GM19193 (cell line): ENCODE data around the gene RSPRY1.

ENCODE experiments used
- POLR2A ChIP-seq: IDR thresholded peaks from 4 replicates; pipeline ENCODE4 v1.6.1; 2011; ENCODE audit not compliant: insufficient read depth, insufficient read length; ENCODE audit errors: extremely low read depth

RSPRY1 gene

DNA sequence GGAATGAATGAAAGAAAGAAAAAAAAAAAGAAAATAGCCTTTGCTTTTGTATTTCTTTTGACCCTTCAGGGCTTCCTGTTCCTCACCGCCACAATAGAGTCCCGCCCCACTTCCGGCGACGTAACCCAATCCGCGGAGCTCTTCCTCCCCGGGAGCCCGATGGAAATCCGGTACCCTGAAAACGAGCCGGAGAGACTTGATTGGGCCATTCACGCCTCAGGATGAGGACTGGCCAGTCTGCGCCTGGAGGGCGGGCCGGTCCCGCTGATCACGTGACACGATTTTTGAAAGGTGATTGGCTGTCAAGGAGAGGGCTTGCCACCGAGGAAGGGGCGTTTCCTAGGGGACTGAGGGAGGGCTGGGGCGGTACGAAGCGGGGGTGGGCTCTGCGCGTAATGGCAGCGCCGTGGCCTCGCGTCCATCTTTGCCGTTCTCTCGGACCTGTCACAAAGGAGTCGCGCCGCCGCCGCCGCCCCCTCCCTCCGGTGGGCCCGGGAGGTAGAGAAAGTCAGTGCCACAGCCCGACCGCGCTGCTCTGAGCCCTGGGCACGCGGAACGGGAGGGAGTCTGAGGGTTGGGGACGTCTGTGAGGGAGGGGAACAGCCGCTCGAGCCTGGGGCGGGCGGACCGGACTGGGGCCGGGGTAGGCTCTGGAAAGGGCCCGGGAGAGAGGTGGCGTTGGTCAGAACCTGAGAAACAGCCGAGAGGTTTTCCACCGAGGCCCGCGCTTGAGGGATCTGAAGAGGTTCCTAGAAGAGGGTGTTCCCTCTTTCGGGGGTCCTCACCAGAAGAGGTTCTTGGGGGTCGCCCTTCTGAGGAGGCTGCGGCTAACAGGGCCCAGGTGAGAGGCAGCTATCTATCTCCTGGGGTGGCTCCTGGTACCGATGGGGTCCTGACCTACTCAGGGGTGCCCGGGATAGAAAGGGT, at the start of gene RSPRY1, which contains the start of gene PSME3IP1:
RSPRY1 (plus strand) TSS at position 385 of the 927 bp plus-strand sequence. CDS start 18,330 bp downstream, outside the sequence.
PSME3IP1 (minus strand) TSS at position 95 of the 927 bp plus-strand sequence. CDS start 12,185 bp downstream, outside the sequence.
- peak; percentile 74 for TF ChIP-seq POLR2A

DNA sequence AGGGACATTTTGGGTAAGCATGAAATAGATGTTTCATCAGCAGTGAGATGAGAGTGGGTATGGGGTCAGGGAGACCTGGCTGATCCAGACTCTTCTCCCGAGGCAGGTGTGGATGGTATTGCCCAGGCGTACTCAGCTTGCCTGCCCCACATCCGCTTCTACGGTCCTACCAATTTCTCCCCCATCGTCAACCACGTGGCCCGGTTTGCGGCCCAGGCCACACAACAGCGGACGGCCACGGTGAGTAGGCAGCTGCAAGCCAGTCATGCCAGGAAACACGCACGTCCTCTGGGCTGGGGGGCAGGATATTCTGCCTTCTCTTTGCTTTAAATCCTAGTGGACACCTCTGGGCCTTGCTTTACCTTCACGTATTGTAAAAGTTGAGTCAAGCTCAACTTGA, 49.1 kb upstream of the RSPRY1 start:
- TF ChIP-seq POLR2A = no peak

DNA sequence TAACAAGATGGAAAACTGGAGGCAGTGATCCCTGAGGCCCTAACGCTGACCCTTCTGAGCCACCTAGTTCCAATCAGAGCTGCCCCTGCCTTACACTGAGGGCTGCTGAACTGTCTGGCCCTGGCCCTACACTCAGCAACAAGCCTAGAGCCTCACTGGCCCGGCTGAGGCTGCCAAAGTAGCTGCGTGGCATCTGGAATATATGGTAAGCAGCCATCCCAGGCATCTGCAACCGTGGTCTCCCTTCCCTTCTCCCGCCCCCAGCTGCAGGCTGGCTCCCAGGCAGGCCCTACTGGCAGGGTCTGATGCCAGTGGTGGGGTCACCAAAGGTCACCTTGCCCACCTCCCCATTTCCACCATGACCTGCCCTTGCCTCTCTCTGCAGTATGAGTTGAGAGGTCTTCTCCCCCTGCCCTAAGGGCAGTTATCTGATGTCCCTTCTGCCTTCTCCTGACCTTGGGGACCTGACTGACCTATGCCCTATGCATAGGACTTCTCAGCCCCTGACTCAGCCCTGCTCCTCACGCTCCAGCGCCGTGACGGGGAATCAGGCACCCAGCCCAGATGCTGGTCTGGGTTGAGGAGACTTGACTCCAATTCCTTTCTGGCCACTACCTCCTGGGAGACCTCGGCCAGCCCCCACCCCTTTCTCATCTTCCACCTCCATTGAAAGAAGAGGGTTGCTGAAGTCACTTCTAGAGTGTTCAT, 48.4 kb upstream of the RSPRY1 start:
- TF ChIP-seq POLR2A = no peak

DNA sequence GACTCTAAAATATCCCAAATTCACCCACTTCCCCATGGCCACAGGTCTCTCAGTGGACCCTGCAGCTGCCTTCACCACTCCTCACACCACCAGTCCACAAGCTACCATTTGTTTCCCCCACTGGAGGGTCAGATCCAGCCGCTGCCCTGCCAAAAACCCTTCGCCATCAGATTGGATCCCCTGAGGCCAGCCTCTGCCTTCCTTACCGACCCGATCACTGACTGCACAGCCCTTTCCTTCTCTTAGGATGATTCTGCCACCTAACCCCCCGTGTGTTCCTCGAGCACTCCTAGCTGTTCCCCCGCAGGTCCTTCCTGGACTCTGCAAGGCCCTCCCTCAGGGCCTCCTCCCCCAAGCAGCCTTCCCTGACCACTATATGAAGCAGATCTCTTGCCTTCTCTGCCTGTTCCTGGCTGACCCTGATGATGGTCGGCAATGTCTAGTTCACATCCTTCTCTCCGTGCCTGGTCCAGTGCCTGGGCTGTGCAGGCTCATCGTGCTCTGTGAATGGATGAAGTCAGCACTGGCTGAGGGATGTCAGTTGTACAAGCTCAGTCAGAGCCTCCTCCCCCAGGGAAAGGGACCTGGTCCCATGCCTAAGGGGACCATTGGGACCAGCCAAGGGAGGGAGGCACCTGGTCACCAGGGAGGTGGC, 47.7 kb upstream of the RSPRY1 start:
- TF ChIP-seq POLR2A = no peak

DNA sequence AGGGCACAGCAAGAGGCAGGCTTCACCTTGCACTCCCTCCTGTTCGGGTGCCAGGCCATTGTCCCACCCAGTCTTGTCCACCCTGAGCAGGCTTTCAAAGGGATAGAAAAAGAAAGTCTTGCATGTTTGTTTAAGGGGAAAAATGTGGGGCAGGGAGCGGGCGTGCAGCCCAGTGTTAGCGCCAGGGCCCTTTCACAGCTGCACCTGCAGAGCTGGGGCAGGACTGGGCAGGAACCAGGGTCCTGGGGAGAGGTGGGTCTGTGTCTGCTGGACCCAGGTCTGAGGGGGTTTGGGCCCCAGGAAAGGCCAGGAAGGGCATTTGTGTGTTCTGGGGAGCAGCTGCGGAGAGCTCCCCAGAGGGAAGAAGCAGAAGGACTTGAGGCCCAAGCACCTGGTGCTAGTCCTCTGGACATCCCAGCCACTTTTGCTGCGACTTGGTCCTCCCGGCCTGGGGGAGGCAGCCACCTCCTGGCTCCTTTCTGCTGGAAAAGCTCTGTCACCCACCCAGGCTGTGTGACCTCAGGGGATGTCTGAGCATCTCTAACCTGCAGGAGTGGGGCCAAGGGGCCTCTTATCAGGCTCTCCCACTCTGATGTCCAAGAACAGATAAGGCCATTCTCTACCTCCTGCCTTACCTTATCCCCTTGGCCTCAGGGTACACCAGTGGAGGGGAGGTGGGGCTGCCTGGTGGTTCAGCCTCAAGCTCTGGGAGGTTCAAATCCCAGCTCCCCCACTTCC, 45.0 kb upstream of the RSPRY1 start:
- TF ChIP-seq POLR2A = no peak

DNA sequence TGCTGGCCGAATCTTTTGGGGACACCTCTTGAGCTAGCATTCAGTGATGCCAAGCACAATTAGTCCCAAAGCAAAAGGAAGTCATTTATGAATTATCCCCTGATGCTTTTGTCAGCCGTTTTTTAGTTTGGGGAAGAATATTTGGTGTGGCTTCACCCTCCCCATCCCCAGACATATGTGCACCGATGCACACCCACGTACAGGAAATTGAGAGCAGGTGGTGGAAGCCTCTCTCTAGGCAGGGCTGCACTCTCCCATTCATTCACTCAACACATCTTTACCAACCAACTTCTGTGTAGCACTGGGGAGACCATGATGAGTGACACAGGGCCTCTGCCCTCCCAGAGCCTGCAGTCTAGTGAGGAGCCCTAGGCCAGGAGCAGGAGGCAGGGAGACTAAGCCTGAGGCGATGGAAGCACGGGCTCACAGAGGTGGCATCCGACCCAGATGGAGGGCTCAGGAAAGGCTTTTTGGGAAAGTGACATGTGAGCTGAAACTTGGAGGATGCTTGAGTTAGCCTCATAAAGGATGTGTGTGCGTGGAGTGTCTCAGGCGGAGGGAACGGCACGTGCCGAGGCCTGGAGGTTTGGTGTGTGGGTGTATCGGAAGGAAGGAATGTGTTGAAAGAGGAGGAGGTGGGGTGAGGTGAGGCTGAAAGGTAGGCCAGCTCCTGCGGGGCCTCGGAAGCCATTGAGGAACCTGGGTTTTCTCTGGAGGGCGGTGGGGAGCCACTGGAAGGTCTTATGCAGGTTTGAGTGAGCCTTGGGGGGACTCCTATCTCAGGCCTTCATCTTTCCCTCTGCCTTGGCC, 44.1 kb upstream of the RSPRY1 start:
- no peak for TF ChIP-seq POLR2A

DNA sequence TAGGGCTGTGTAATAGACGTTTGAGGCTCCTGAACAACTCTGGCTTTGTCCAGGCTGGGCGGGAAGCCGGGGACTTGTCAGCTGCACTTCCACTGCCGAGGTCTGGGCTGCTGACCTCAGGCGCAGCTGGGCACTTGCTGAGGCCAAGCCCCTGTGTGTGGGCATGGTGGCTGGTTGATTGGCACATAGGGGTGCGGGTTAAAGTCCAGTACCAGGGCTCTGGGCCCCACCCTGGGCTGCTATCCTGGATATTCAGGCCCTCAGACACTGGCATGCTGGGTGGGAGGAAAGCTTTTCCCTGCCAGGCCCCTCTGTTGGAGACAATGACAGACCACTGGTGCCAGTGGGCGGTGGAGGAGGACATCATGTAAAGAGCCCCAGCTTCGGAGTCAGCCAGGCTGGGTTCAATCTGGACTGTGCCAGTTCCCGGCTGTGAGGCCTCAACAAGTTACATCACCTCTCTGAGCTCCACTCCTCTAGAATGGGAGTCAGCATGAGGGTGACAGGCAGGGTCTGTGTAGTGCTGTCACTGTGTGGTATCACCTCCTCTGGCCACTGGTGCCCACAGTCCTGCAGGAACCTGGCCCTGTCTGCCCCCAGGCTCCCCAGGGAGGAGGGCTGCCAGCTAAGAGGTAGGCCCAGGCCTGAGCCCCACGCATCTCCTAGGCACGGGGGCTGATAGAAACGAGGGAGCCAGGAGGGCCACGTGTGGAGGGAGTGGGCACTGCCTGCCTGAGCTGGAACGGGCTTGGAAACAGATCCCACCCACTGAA, 42.8 kb upstream of the RSPRY1 start:
- TF ChIP-seq POLR2A = no peak

DNA sequence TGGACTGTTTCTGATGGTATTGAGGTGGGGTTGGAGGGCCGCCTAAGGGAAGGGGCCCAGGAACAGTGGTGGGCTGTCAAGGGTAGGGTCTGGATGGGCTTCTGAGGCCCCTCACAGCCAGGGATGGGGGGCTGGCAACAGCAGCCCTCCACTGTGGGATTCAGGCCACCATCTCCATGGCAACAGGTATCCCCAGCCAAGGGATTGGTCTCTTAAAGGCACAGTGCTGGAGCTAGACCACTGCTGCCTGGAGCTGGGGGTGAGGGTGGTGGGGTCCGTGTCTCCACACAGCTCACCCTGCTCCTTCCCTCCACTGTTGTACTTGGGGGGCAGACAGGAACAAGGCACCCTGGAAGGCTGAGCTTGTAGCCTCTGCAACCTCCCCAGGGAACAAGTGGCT, 42.1 kb upstream of the RSPRY1 start:
- TF ChIP-seq POLR2A = no peak

DNA sequence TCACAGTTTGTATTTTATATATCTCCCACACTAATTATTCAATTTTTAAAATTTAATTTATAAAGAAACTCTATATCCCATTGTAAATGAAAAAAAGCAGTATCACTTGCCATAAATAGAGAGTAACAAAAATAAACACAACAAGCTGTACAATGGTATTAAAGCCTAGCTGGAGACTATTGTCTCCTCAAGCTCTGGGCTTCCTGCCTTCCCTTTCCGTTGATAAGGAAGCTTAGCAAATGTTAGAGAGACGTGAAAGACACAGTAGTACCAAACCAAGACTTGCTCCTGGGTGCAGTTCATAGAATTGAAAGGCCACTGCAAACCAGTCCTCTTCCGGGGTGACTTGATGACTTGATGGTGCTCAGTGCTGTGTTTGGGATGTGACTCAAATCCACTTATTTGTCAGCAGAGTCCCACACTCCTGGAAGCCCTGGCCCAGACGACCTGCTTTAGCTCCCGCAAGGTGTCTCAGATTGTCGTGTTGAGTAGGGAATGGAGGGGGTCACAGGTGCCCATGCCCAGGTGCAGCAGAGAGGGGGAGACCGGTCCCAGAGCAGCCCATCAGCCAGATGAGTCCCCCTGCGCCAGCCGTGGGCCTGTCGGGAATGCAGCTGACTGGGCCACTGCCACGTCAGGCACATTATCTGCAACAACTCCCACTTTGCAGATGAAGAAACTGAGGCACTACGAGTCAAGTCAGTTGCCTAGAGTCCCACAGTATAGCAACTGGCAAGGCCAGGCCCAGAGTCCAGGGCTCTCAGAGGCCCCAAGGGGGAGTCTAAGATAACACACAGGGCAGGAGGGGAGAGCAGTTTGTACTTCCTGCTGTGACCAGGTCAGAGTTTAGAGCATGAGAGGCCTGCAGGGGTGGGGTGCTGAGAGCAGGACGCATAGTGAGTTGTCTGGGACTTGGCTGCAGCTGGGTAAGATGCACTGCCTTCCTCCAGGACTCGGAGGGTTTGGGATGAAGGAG, 40.8 kb upstream of the RSPRY1 start:
- TF ChIP-seq POLR2A = no peak

DNA sequence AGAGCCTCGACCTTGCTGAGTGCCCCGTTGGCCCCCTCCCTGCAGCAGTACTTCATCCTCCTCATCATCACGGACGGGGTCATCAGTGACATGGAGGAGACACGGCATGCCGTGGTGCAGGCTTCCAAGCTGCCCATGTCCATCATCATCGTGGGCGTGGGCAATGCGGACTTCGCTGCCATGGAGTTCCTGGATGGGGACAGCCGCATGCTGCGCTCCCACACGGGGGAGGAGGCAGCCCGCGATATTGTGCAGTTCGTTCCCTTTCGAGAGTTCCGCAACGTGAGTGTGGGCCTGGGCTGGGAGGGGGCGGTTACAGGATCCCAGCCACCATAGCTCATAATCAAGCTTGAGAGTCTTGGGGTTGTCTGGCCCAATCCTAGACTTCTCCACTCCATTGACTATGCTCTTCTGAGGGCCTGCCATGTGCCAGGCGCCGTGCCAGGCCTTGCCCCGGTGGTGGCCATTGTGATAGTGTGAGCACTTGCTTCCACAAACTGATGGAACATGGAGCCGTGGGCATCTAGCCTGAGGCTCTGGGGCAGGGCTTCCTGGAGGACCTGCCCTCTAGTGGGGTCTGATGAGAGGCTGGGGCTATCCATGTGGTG, 40.0 kb upstream of the RSPRY1 start:
- TF ChIP-seq POLR2A = no peak

DNA sequence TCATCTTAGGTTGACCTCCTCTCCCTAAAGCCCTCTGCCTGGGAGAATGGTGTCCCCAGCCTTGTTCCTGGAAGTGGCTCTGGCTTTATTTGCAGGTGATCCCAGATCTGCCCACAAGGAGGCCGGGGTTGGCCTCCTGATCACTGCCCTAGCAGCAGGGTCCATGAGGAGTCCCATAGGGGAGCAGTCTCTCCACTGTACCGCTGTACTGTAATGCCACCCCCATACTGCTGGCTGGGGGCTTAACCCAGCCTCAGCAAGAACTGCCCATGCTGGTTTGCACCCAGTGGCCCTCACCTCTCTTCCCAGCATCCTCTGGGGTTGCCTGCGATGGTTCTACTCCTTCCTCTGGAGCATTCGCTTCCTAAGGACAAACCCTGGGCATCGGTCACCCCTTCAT, 39.4 kb upstream of the RSPRY1 start:
- TF ChIP-seq POLR2A = peak; percentile 5

DNA sequence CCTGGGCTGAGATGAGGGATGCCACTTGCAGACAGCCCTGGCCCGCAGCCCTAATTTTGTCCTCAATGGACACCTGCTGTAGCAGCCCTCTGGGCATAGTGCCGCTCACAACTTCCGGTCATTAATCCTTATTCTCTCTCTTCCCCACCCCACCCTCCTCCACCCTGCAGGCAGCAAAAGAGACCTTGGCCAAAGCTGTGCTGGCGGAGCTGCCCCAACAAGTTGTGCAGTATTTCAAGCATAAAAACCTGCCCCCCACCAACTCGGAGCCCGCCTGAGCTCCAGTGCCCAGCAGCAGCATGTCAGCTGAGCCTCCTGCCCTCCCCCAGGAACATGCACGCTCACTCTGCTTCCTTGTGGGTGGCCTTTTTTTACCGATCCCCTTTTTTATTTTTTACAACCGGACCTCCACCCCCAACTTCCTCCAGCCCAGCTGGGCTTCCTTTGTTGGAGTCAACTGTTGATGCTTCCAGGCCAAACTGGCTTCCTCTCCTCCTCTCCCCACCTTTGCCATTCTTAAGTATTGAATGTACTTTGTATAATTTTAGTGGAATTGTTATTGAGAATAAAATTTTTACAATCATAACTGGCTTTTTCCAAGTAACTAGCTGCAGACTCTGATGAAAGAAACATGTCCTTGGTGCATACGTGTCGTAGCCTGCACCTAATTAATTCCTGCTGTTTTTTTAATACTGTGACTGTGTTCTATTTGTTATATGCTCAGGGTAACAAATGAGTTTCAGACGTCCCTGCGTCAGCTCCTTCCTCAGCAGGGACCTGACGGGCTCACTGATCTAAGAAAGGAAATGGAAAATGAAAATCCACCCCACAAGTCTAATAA, 38.5 kb upstream of the RSPRY1 start:
- no peak for TF ChIP-seq POLR2A
